Astrocyte (in vitro differentiated cells and primary cell): ENCODE measurements around the gene CEACAM19. TPM values are rescaled to one million over a fixed set of nuclear protein-coding genes. Genes with fewer than 3 reads are reported as not detected.

Source experiments
- DNase-seq: peaks from one replicate; pipeline ENCODE4 v3.0.0-alpha.2; 2010; ENCODE audit warnings: low read depth
- FAIRE-seq: peaks from 2 replicates; lab custom pipeline; 2011; peaks lifted over from hg19 to GRCh38; lab: Jason Lieb, UNC
- H2AFZ ChIP-seq: 2 replicates; pipeline ENCODE4 v1.6.0; 2012; ENCODE audit warnings: low read depth, low read length, inconsistent platforms
- H3K27ac ChIP-seq: 2 replicates; pipeline ENCODE4 v1.5.1; 2011; ENCODE audit warnings: low read depth, low read length, inconsistent platforms
- H3K27me3 ChIP-seq: 2 replicates; pipeline ENCODE4 v1.6.0; 2011; ENCODE audit warnings: low read length, inconsistent platforms; ENCODE audit not compliant: insufficient read depth
- H3K36me3 ChIP-seq: 2 replicates; pipeline ENCODE4 v1.5.1; 2011; ENCODE audit warnings: low read length, inconsistent platforms; ENCODE audit not compliant: insufficient read depth
- H3K4me1 ChIP-seq: 2 replicates; pipeline ENCODE4 v1.5.1; 2011; ENCODE audit warnings: low read length, inconsistent platforms; ENCODE audit not compliant: insufficient read depth
- H3K4me2 ChIP-seq: 2 replicates; pipeline ENCODE4 v1.6.0; 2012; ENCODE audit warnings: low read length, inconsistent platforms
- H3K4me3 ChIP-seq: 2 replicates; pipeline ENCODE4 v1.5.1; 2011; ENCODE audit warnings: low read depth, mild to moderate bottlenecking, low read length, inconsistent platforms; ENCODE audit not compliant: insufficient read depth
- H3K79me2 ChIP-seq: 2 replicates; pipeline ENCODE4 v1.6.0; 2012; ENCODE audit warnings: mild to moderate bottlenecking, low read length, inconsistent platforms; ENCODE audit not compliant: insufficient read depth
- H3K9ac ChIP-seq: 2 replicates; pipeline ENCODE4 v1.6.0; 2012; ENCODE audit warnings: mild to moderate bottlenecking, low read length, inconsistent platforms
- H3K9me3 ChIP-seq: 2 replicates; pipeline ENCODE4 v1.5.1; 2012; ENCODE audit warnings: low read depth, mild to moderate bottlenecking, low read length, inconsistent platforms; ENCODE audit not compliant: insufficient read depth
- H4K20me1 ChIP-seq: 2 replicates; pipeline ENCODE4 v1.6.0; 2012; ENCODE audit warnings: low read length, inconsistent platforms; ENCODE audit not compliant: insufficient read depth
- H3K27ac Mint-ChIP-seq: one replicate; pipeline ENCODE4 v1.8.0; 2021; ENCODE audit warnings: mild to moderate bottlenecking, mixed read lengths; ENCODE audit not compliant: unreplicated experiment
- H3K27me3 Mint-ChIP-seq: one replicate; pipeline ENCODE4 v1.8.0; 2021; ENCODE audit warnings: low read depth, mixed read lengths; ENCODE audit not compliant: unreplicated experiment
- H3K36me3 Mint-ChIP-seq: one replicate; pipeline ENCODE4 v1.8.0; 2021; ENCODE audit warnings: low read depth, mixed read lengths; ENCODE audit not compliant: unreplicated experiment
- H3K4me1 Mint-ChIP-seq: one replicate; pipeline ENCODE4 v1.8.0; 2021; ENCODE audit warnings: low read depth, mixed read lengths; ENCODE audit not compliant: unreplicated experiment
- H3K4me3 Mint-ChIP-seq: one replicate; pipeline ENCODE4 v1.8.0; 2021; ENCODE audit warnings: mild to moderate bottlenecking, moderate library complexity, mixed read lengths; ENCODE audit not compliant: unreplicated experiment
- H3K9me3 Mint-ChIP-seq: one replicate; pipeline ENCODE4 v1.8.0; 2021; ENCODE audit warnings: mild to moderate bottlenecking, mixed read lengths; ENCODE audit not compliant: unreplicated experiment
- CTCF ChIP-seq: IDR thresholded peaks from 2 replicates; pipeline ENCODE4 v1.5.1; 2011; ENCODE audit warnings: low read depth, mild to moderate bottlenecking, inconsistent platforms, low read length, moderate library complexity; ENCODE audit not compliant: insufficient read depth
- EZH2 ChIP-seq: IDR thresholded peaks from 2 replicates; pipeline ENCODE4 v1.6.1; 2012; ENCODE audit warnings: mild to moderate bottlenecking, low read length, inconsistent platforms; ENCODE audit not compliant: insufficient read depth
- total RNA-seq: library from RNA; stranded (reverse); gene quantifications from 2 replicates; pipeline ENCODE4 v1.2.1, GENCODE V29; 2021

The CEACAM19 gene
- total RNA-seq, 1 donor from 2014 or later = 8.0 TPM

GRCh38 chr19:44673510-44673909 is 2.2 kb downstream of the CEACAM19 start:
- TF ChIP-seq EZH2 (no peak), CTCF (no peak)
- Histone ChIP-seq H2AFZ (no peak overlapping the region), H3K79me2 (no peaks in the 10 kb centered on the region), H3K27me3 (no peaks in the 10 kb centered on the region), H3K36me3 (no peaks in the 10 kb centered on the region), H3K9me3 (no peaks in the 10 kb centered on the region), H3K9ac (no peak overlapping the region), H3K4me2 (no peak overlapping the region), H4K20me1 (no peaks in the 10 kb centered on the region), H3K27ac (no peak overlapping the region), H3K4me1 (peaks cover 8% of the 10 kb centered on the region), H3K4me3 (no peak overlapping the region)
- Mint-ChIP-seq H3K36me3 (peaks cover 15% of the 10 kb centered on the region), H3K27ac (peak overlapping the region; percentile 20), H3K27me3 (no peaks in the 10 kb centered on the region), H3K4me1 (peaks cover 6% of the 10 kb centered on the region), H3K4me3 (no peak overlapping the region), H3K9me3 (peaks cover 5% of the 10 kb centered on the region)
- FAIRE-seq (no peak), DNase-seq (no peak)

GRCh38 chr19:44675521-44675920 is 4.2 kb downstream of the CEACAM19 start:
- Histone ChIP-seq H3K36me3 (no peaks in the 10 kb centered on the region), H3K9me3 (no peaks in the 10 kb centered on the region), H3K79me2 (no peaks in the 10 kb centered on the region), H2AFZ (no peak overlapping the region), H3K4me3 (no peak overlapping the region), H3K9ac (no peak overlapping the region), H3K27me3 (no peaks in the 10 kb centered on the region), H3K4me1 (peaks cover 8% of the 10 kb centered on the region), H3K4me2 (no peak overlapping the region), H4K20me1 (no peaks in the 10 kb centered on the region), H3K27ac (no peak overlapping the region)
- TF ChIP-seq CTCF (no peak), EZH2 (no peak)
- FAIRE-seq (no peak), DNase-seq (no peak)
- peaks cover 6% of the 10 kb centered on the region for H3K4me1 Mint-ChIP-seq
- peaks cover 5% of the 10 kb centered on the region for H3K9me3 Mint-ChIP-seq
- H3K4me3 Mint-ChIP-seq = no peak overlapping the region
- peaks cover 19% of the 10 kb centered on the region for H3K36me3 Mint-ChIP-seq
- no peak overlapping the region for H3K27ac Mint-ChIP-seq
- no peaks in the 10 kb centered on the region for H3K27me3 Mint-ChIP-seq

- H3K79me2 ChIP-seq = no peaks in the 10 kb centered on the region
- no peak overlapping the region for H3K4me3 ChIP-seq
- H3K27ac ChIP-seq = peak overlapping the region; percentile 18
- H3K36me3 ChIP-seq = no peaks in the 10 kb centered on the region
- TF ChIP-seq CTCF (no peak), EZH2 (no peak)
- H3K4me1 ChIP-seq = peaks cover 8% of the 10 kb centered on the region
- H3K27me3 Mint-ChIP-seq = no peaks in the 10 kb centered on the region
- peaks cover 6% of the 10 kb centered on the region for H3K4me1 Mint-ChIP-seq
- DNase-seq (peak; percentile 73), FAIRE-seq (peak; percentile 59)
- no peak overlapping the region for H2AFZ ChIP-seq
- peaks cover 5% of the 10 kb centered on the region for H3K9me3 Mint-ChIP-seq
- H3K9ac ChIP-seq = no peak overlapping the region
- no peaks in the 10 kb centered on the region for H3K9me3 ChIP-seq
- H4K20me1 ChIP-seq = no peaks in the 10 kb centered on the region
- no peaks in the 10 kb centered on the region for H3K27me3 ChIP-seq
- peak overlapping the region; percentile 97 for H3K27ac Mint-ChIP-seq
- peaks cover 20% of the 10 kb centered on the region for H3K36me3 Mint-ChIP-seq
- peak overlapping the region; percentile 60 for H3K4me3 Mint-ChIP-seq
- H3K4me2 ChIP-seq = peak overlapping the region; percentile 69
Observed at GRCh38 chr19:44677019-44677811, 5.9 kb downstream of the CEACAM19 start.
